HG02943 (cell line): ENCODE results near the gene MCTP1.
A peak's percentile ranks its signal among the peaks of the same experiment; 100 is the strongest.
"Not testable (repeated sequence)": the region's sequence is repeated elsewhere in the genome, so short reads cannot be mapped to it uniquely, and the experiment has no call there.

Experiments
- ATAC-seq: cut with Tn5 transposase; IDR thresholded peaks from one replicate; pipeline ENCODE4 v1.9.1; 2021; ENCODE audit warnings: mild to moderate bottlenecking, low read depth, moderate library complexity; ENCODE audit not compliant: unreplicated experiment

Gene MCTP1

DNA sequence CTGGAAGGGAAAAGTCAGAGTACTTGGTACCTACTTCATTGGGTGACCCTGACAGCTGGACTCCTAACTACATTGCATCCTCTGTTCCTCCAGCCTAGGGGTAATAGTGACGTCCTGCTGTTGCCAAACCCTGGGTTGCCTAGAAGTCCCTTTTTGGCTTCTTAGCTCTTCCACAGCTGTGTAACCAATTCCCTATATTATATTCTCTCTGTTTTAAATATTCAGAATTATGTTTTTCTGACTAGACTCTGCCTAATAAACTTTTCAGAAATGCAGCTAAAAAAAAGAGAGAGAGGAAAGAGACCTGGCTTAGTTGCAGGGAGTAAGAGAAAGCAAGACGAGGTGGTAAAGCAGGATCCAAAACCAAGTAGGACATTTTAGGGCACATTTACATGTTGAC lies 28.4 kb downstream of the MCTP1 start:
- no peak for ATAC-seq

GRCh38 chr5:95252801-95253200 lies 32.1 kb downstream of the MCTP1 start:
- ATAC-seq, result no peak

DNA sequence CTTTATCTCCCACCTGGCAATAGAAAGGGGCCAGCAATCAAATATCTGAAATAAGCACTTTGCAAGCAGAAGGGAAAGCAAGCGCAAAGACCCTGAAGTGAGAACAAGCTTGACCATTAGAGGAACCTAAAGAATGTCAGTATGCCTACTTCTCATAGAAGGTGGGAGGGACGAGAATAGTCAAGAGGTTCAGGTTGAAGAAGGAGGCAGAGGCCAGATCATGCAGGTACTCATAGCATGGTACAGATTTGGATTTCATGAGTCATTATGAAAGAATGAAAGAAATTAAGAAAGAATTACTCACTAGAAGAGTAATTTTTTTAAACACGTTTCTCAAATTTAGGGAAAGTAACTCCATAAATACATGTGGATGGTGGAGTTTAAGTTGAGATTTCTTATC lies 33.7 kb downstream of the MCTP1 start:
- ATAC-seq, result no peak

DNA sequence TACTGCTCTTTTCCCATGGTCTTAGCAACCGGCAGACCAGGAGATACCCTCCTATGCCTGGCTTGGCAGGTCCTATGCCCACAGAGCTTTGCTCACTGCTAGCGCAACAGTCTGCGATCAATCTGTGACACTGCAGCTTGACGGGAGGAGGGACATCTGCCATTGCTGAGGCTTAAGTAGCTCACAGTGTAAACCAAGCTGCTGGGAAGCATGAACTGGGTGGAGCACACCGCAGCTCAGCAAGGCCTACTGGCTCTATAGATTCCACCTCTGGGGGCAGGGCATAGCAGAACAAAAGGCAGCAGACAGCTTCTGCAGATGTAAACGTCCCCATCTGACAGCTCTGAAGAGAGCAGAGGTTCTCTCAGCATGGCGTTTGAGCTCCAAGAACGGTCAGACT lies 40.4 kb downstream of the MCTP1 start:
- no peak for ATAC-seq

GRCh38 chr5:95241635-95242034 lies 43.3 kb downstream of the MCTP1 start:
- peak; percentile 84 for ATAC-seq

- ATAC-seq, result no peak
Measured at GRCh38 chr5:95241161-95241560, 43.7 kb downstream of the MCTP1 start.

- no peak for ATAC-seq
Measured at GRCh38 chr5:95238560-95239325, 46.2 kb downstream of the MCTP1 start.

- ATAC-seq, result no peak
Measured at GRCh38 chr5:95237324-95237723, 47.6 kb downstream of the MCTP1 start.

- ATAC-seq, result no peak
Measured at GRCh38 chr5:95235439-95235982, 49.4 kb downstream of the MCTP1 start.

- ATAC-seq, result no peak
Measured at GRCh38 chr5:95229646-95230045, 55.2 kb downstream of the MCTP1 start.

DNA sequence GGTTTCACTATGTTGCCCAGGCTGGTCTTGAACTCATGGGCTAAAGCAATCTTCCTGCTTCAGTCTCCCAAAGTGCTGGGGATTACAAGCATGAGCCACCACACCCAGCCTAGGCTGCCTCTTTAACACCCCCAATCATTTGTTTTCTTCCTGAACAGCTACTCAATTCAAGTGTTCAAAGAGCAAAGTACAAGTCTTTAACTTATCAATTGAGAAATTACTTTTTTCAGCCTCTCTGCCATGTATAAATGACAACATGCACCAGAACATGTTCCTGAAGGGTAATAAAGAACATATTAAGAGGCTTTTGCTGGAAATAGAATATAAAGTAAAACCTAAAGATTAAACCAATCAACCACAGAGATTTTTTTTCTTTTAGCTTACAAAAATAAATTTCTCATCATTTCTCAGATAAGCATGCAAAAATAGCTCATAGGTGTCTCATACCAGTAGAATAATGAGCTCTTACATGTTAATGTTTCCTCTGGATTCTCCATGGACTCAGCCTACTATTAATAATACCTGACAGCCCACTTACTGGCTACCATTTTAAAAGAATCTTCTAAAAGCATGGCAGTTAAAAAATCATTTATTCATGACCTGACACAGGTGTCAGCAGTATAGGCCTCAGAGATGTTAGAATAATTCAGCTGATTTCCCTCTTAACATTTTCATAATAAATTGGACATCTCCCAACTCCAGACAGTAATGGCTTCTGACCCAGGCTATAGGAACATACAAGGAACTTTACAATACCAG lies 60.0 kb downstream of the MCTP1 start:
- ATAC-seq, result no peak

GRCh38 chr5:95223566-95224258 lies 61.2 kb downstream of the MCTP1 start:
- ATAC-seq, result no peak

DNA sequence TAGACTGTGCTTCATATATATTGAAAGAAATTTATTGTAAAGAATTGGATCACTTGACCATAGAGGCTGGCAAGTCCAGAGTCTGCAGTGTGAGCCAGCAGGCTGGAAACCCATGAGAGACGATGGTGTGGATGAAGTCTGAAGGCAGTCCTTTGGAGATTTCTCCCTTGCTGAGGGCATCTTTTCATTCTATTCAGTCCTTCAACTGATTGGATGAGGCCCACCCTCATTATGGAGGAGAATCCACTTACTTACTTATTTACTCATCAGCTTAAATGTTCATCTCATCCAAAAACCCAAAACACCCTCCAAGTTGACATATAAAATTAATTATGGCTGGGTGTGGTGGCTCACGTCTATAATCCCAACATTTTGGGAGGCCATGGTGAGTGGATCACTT lies 62.1 kb downstream of the MCTP1 start:
- ATAC-seq, result no peak

DNA sequence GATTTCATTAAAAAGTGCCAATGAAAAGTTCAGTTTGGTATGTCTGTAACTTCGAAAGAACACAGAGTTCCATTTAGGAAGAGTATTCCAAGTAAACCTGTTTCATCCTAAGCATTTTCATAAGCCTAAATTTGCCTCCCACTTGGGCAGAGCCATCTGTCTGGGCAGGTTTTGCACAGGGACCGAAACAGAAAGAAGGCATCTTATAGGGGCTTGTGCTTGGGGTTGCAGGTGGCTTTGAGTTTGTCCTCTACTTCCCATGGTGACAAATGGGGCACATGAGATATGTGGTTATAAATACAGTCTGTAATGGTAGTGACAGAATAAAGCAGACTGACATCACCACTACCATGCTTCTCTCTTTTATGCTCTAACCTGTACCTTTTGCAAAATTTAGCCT lies 63.7 kb downstream of the MCTP1 start:
- ATAC-seq, result no peak

DNA sequence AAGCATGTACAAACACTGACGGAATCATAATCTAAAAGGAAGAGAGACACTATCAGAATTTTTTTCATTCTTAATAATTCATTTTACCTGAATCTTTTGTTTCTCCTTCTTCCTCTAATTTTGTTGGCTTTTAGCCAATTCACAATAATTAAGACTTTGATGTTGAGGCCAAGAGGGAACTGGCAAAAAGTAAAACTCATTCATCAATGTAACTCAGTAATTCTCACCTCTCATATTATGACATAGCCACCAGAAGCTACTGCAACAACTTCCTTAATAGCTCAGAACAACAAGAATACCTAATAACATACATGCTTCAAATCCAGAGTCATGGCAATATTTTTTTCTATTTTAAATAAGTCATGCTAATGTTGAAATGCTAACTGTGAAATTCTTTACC lies 64.5 kb downstream of the MCTP1 start:
- ATAC-seq, result no peak

DNA sequence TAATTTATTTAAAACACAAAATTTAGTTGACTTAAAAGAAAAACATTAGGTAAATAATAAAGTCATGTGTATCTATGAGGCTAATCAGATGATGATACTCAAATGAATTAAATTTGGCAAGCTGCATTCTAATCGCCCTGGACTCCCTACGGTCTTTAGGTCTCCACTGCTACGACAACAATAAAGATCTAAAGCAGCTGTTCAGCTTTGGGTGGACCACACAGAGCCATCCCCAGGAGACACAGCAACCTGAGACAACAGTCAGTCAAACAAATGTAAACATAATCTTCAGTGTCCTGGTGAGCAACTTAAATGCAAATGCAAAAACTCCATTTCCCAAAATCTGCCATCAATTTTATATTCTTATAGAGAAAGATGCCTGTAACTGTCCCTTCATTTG lies 65.5 kb downstream of the MCTP1 start:
- ATAC-seq, result no peak

DNA sequence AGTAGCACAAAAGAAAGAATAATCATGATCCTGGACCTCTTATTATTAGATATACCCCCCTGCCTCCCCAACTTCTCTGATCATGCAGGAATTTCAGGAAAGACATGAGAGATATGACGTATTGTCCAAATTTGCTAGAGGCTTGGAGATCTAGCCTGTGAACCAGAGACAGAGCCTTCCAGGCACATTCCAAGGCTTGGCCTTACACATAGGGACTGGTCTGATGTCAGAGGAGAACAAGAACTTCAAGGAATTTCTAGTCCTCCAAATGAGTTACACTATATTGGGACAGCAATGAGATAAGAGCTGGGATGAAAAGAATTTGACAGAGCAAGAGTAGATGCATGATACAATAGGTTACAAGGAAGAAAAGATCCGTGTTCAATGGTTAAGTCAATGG lies 67.0 kb downstream of the MCTP1 start:
- no peak for ATAC-seq

GRCh38 chr5:95217351-95217750 lies 67.5 kb downstream of the MCTP1 start:
- no peak for ATAC-seq

- no peak for ATAC-seq
Measured at GRCh38 chr5:95216136-95216955, 68.5 kb downstream of the MCTP1 start.

- ATAC-seq, result not testable (repeated sequence)
Measured at GRCh38 chr5:95207811-95208210, 77.1 kb downstream of the MCTP1 start.
